Measurements from ENCODE around the gene BEX4. TPM values are rescaled to one million over a fixed set of nuclear protein-coding genes. Genes with fewer than 3 reads are reported as not detected.

The BEX4 gene
- total and polyA plus RNA-seq, 2 of the 8 experiments (the other 6 are each of a cell fraction or from before 2014, with no cell fraction given) = 27.2 to 45.1 TPM

DNA sequence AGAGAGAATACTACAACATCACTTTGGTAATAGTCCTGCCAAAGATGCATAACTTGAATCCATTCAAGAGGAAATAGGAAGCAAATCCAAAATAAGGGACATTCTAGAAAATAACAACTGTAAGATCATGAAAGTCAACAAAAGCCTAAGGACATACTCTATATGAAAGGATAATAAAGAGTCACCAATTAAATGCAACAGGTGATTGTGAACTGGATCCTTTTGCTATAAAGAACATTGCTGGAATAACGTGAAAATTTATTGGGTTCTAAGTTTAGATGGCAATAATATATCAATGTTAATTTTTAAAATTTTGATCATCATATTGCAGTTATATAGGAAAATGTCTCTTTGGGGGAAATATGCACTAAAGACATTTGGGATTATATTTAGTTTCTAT is 20.0 kb downstream of the BEX4 start:
- no peaks in the 10 kb centered on the region for H4K20me1 ChIP-seq (replicated peaks in 1 of 2; ENCODE audit: control insufficient read depth in 1 of 2, insufficient read depth in 2 of 2, low read length in 2 of 2)
- H3K27me3 ChIP-seq (replicated peaks in 1 of 4; ENCODE audit: control insufficient read depth in 3 of 4, extremely low read depth in 1 of 4, insufficient read depth in 3 of 4, low read length in 3 of 4) = no peaks in the 10 kb centered on the region
- no peak overlapping the region for H3K56ac ChIP-seq (replicated peaks; ENCODE audit: insufficient read length, low read depth, low read length)
- no peak overlapping the region for H2BK15ac ChIP-seq (ENCODE audit: low read length)
- H3K4ac ChIP-seq (replicated peaks; ENCODE audit: insufficient read length, low read depth, low read length) = no peak overlapping the region
- ChIA-PET POLR2A (ENCODE audit: partially characterized antibody) (interaction anchor here (1.5 kb wide), 1 partner anchor 11 kb away, joined by 3 read pairs; no protein-coding TSS in a partner anchor), CTCF (ENCODE audit: partially characterized antibody) (no interaction called here)
- H3K36me3 ChIP-seq (ENCODE audit: control insufficient read depth in 2 of 4, insufficient read depth in 4 of 4, low read length in 3 of 4) = no peaks in the 10 kb centered on the region
- H3K4me2 ChIP-seq (ENCODE audit: insufficient read depth in 1 of 2, low read depth in 2 of 2, low read length in 2 of 2) = no peak overlapping the region
- H4K5ac ChIP-seq (ENCODE audit: insufficient read length, low read depth, low read length) = no peak overlapping the region
- no peak overlapping the region for H3K27ac ChIP-seq (ENCODE audit: low read depth, low read length)
- TF ChIP-seq TCF12 (IDR thresholded peaks at IDR 0.05; ENCODE audit: low read depth, low read length) = no peak
- TF ChIP-seq YY1 (IDR thresholded peaks at IDR 0.05; ENCODE audit: low read depth, low read length) = no peak
- no peak for TF ChIP-seq TEAD4 (IDR thresholded peaks at IDR 0.05; ENCODE audit: low read depth, low read length)
- no peak for TF ChIP-seq KDM1A (IDR thresholded peaks at IDR 0.05; ENCODE audit: borderline replicate concordance, low read length)
- no peak for TF ChIP-seq TAF7 (optimal IDR thresholded peaks at IDR 0.05; ENCODE audit: borderline replicate concordance, low read depth, low read length)
- TF ChIP-seq CTBP2 (IDR thresholded peaks at IDR 0.05; ENCODE audit: borderline replicate concordance, insufficient read depth, insufficient read length, low read length) = no peak
- no peak for TF ChIP-seq HDAC6 (IDR thresholded peaks at IDR 0.05; ENCODE audit: low read depth, low read length)
- no peak overlapping the region for H3K9ac ChIP-seq (replicated peaks in 1 of 4; ENCODE audit: extremely low read depth in 1 of 4, low read depth in 3 of 4, low read length in 3 of 4)
- no peaks in the 10 kb centered on the region for H3K4me1 ChIP-seq (replicated peaks in 1 of 4; ENCODE audit: control insufficient read depth in 3 of 4, insufficient read depth in 4 of 4, low read length in 3 of 4)
- no peak overlapping the region for H2AFZ ChIP-seq (ENCODE audit: low read length)
- H3K23ac ChIP-seq (ENCODE audit: insufficient read length) = no peak overlapping the region
- H2BK120ac ChIP-seq (replicated peaks; ENCODE audit: low read depth, low read length) = no peak overlapping the region
- no peaks in the 10 kb centered on the region for H3K9me3 ChIP-seq (ENCODE audit: insufficient read depth in 2 of 2, low read depth in 1 of 2, low read length in 1 of 2)
- DNase-seq (ENCODE audit: low read depth in 1 of 2, low spot score in 2 of 2) (no peak), FAIRE-seq (no peak)
- WGBS, 2 experiments (ENCODE audit: extremely low coverage in 1 of 2, insufficient coverage in 1 of 2, insufficient read length in 1 of 2, insufficient replicate concordance in 2 of 2, low coverage in 1 of 2, low lambda C conversion rate in 2 of 2, missing lambda C conversion rate in 1 of 2) = 91% methylated on average over 1 of the region's 1 CpG; no CpG with 5 or more reads in 1 of the 2 experiments
- H4K91ac ChIP-seq (replicated peaks; ENCODE audit: insufficient read length, low read length) = no peak overlapping the region
- H4K8ac ChIP-seq (ENCODE audit: extremely low read depth, insufficient read depth, low read length) = no peak overlapping the region
- H2AK5ac ChIP-seq (ENCODE audit: low read depth, low read length) = no peak overlapping the region
- no peaks in the 10 kb centered on the region for H3K79me2 ChIP-seq (ENCODE audit: control insufficient read depth in 1 of 2, insufficient read depth in 2 of 2, low read length in 2 of 2)
- H3K18ac ChIP-seq (ENCODE audit: extremely low read depth, low read length) = no peak overlapping the region
- H2BK5ac ChIP-seq (ENCODE audit: low read depth, low read length) = no peak overlapping the region
- H3K14ac ChIP-seq (ENCODE audit: insufficient read length) = no peak overlapping the region
- H2BK20ac ChIP-seq (ENCODE audit: low read length) = no peak overlapping the region
- H3K79me1 ChIP-seq (ENCODE audit: low read depth, low read length) = no peaks in the 10 kb centered on the region
- H2BK12ac ChIP-seq (ENCODE audit: low read depth, low read length) = no peak overlapping the region
- H3K23me2 ChIP-seq (ENCODE audit: low read depth, low read length) = no peaks in the 10 kb centered on the region
- no peak overlapping the region for H3K4me3 ChIP-seq (ENCODE audit: extremely low read depth in 1 of 4, insufficient read depth in 2 of 4, low read depth in 3 of 4, low read length in 4 of 4)

Data from H1 (cell line).